Measurements from ENCODE around the gene MSTO1. TPM values are rescaled to one million over a fixed set of nuclear protein-coding genes. Genes with fewer than 3 reads are reported as not detected.
"Not testable (repeated sequence)": the region's sequence is repeated elsewhere in the genome, so short reads cannot be mapped to it uniquely, and the experiment has no call there.

The MSTO1 gene
- polyA plus RNA-seq, 5 donors, result 53.6 to 77.1 (median 70.3) TPM

DNA sequence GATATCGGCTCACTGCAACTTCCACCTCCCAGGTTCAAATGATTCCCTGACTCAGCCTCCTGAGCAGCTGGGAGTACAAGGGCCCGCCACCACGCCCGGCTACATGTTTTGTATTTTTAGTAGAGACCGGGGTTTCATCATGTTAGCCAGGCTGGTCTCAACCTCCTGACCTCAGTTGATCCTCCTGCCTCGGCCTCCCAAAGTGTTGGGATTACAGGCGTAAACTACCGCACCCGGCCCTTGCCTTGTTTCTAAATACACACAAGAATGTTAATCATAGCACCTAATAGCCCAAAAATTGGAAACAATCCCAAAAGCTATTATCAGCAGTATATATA lies 1.2 kb upstream of the MSTO1 start:
- DNase-seq, result no peak

DNA sequence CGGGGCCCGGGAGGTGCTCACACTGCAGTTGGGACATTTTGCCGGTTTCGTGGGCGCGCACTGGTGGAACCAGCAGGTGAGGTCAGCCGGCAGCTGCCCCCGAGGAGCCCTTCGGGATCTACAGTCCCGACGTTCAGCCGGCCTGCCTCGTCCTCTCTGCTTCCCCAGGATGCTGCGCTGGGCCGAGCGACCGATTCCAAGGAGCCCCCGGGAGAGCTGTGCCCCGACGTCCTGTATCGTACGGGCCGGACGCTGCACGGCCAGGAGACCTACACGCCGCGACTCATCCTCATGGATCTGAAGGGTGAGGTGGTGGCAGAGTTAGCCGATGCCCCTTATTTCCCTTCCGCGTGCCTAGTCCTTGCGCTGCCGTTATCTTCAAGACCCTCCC lies 234 bp downstream of the MSTO1 start:
- not testable (repeated sequence) for DNase-seq

DNA sequence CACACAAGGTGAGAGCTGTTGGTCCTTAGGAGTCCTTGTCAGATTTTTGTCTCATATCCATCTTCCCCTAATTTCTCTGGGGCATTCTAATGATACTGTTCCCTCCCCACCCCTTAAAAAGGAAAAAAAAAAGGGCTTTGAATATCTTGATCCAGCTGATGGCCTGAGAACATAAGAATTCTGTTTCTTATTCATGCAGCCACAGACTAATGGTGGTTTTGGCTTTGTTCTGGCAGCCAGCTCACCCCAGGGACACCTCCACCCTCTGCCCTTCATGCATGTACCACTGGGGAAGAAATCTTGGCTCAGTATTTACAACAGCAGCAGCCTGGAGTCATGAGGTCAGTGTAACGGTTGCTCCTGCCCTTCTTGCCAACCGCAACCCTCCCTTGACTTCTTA lies 3.2 kb downstream of the MSTO1 start:
- not testable (repeated sequence) for DNase-seq

DNA sequence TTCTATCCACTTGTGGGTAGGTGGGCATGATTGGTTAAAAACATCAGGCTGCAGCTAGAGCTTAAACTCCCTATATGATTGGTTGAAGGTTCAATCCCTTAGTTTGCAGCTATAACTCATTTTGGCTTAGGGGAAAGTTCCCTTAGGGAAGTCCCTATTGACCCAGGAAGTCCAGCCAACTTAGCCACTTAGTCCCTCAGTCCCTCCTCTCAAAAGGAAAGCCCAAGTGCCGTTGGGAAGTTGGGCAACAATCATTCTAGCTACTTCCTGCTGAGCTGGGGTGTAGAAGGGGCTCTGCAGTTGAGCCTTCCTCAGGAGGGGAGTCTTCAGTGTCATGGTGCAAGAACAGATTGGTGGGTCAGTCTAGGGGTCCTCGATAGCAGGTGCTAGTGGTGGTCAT lies 12.2 kb downstream of the MSTO1 start:
- DNase-seq, result no peak

DNA sequence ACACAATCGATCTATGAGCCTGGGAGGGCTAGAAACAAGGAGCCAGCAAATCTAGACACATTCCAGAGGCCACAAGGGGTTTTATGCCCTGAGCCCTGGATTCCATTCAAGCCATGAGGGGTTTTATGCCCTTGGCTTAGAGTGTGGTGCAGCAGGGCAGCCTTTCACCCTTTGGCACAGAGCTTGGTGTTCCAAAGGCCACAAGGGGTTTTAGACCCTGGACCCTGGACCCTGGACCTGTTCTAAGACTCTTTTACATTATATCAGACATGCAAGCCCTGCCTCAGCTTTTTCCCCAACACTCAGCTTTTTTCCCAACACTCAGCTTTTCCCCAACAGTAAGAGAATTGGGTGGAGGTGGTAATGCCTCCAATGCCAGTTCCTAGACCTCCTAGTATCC lies 13.3 kb downstream of the MSTO1 start:
- no peak for DNase-seq

DNA sequence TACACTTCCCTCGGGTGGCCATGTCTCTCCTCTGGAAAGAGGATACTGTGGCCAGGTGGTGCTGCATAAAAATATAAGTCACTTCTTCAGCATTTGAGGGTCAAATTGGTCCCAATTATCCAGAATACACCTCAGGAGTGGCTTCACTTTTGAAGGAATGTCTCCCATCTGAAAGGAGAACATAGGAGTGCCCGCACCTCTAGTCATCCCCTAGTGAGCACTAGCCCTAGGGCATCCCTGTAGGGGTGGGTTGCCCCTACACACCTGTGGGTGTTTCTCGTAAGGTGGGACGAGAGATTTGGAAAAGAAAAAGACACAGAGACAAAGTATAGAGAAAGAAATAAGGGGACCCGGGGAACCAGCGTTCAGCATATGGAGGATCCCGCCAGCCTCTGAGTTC lies 16.4 kb downstream of the MSTO1 start:
- not testable (repeated sequence) for DNase-seq

DNA sequence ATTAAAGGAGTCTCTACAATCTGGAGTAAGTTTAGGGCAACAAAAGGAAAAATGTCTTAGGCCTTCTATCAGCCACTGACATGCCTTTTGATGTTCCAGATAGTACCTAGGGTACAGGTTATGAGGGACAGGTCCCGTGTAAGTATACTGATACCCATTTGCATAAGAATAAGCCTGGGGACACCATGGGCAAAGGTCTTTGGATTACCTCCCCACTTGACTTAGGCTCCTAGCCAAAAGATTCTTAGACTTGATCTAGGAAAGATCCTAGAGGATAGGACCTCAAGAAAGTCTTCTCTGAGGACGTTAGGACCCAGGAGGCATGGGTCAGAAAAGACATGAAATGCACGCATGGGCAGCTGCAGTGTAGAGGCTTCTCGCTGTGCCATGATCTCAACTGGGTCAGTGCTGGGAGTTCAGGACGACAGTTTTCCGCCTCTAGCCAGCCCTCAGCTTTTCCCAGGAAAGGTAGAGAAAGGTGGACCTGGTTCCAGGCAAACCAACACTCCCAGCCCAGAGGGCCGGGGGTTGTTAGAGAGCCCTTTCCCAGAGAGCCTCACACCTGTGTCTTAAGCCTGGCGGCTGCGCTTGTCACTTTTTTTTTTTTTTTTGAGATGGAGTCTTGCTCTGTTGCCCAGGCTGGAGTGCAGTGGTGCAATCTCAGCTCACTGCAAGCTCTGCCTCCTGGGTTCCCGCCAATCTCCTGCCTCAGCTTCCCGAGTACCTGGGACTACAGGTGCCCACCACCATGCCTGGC lies 26.6 kb downstream of the MSTO1 start:
- no peak for DNase-seq

DNA sequence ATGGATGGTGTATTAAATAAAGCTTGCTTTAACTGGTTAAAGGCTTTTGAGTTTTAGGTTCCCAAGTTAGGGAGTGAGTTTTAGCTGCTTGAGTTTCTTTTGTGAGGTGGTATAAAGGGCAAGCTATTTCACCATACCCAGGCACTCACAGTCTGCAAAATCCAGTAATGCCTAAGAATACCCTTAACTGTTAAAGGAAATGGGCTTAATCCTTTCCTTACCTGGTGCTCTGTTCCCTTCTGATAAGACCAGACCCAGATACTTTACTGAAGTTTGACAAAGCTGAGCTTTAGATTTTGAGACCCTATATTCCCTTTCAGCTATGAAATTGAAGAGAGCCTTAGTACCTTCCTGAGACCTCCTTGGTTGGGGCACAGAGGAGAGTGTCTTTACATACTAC lies 30.3 kb downstream of the MSTO1 start:
- DNase-seq, result no peak

DNA sequence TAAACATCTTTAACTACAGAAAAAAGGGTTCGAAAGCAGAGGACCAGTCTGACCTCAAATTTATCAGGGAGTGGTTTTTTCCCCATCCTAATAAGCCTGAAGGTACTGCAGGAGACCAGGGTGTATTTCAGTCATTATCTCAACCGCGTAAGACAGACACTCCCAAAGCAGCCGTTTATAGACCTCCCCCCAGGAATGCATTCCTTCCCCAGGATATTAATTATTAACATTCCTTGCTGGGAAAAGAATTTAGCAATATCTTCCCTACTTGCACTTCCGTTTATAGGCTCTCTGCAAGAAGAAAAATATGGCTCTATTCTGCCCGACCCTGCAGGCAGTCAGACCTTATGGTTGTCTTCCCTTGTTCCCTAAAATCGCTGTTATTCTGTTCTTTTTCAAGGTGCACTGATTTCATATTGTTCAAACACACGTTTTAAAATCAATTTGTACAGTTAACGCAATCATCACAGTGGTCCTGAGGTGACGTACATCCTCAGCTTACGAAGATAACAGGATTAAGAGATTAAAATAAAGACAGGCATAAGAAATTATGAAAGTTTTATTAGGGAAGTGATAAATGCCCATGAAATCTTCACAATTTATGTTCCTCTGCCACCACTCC lies 32.7 kb downstream of the MSTO1 start:
- not testable (repeated sequence) for DNase-seq

DNA sequence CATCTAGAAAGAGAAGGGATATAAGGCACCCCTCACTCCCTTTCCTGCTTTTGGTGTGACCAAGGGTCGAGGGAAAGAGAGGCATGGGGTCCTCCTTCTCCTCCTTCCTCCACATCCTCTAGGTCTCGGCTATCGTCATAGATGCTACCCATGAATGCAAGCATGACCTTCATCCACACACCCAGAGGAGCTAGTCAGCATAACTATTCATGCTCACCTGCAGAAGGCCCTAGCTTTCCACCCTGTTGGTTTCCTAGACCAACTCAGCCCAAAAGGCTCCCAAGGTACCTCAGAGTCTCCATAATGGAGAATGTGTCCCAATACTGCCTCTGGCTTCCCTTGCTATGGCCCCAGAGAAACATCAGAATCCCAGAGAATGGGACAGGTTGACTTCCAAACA lies 33.2 kb downstream of the MSTO1 start:
- DNase-seq, result no peak

DNA sequence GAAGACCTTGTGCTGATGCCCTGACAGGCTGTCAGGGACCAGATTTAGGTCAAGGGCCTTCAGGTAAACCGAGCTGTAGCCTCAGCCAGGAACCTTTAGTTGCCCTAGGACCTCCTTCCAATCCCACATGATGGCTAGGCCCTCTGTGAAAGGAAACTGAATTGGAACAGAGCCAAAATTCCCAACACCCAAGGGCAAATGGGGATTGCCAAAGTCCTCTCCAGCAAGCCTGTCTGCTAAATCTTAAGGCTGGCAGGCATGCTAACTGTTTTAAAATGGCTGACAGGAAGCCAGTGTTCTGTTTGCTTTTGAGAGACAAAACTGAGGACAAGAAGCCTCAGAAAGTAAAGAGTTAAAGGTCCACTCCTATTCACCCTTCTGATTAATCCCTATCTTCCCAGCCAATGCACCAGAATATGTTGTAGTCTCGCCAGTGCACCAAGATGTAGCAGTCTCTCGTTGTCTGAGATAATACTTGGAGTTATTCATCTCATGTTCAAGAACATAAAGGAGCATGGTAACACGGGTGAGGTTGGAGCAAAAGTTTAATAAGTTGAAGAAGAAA lies 35.1 kb downstream of the MSTO1 start:
- no peak for DNase-seq

DNA sequence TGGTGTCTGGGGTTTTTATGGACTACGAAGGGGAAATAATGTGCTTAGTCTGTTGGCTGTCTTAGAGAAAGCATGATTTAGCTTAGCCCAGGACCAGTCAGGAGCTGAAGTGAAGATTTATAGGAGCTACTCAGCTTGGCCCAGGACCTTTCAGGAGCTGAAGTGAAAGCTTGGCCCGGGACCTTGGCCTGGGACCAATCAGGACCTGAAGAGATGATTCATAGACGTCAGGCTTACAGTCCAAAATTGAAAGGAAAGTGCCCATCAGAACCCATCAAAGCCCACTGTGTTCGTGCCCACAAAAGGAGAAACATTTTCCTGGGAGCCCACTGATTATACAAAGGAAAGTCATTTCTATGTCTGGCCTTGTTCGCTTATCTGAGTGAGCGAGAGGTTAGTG lies 35.6 kb downstream of the MSTO1 start:
- DNase-seq, result no peak

DNA sequence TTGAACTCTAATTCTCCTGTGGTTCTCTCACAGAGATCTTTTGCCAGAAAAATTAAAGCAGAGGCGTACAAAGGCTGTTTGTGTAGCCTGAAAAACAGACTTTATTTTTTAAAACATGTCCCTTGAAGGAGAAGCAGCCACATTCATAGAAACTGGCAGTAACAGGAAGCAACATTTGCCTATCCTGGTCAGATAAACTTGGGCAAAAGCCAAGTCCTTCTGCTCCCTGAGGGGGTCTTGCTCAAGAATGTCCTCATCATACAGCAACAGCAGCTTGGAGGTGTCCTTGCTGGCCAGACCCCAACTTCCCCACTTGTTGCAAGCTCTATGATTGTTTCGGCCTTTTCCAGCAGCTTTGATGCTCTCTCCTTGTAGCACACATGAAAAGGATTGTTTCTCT lies 36.3 kb downstream of the MSTO1 start:
- DNase-seq, result no peak

DNA sequence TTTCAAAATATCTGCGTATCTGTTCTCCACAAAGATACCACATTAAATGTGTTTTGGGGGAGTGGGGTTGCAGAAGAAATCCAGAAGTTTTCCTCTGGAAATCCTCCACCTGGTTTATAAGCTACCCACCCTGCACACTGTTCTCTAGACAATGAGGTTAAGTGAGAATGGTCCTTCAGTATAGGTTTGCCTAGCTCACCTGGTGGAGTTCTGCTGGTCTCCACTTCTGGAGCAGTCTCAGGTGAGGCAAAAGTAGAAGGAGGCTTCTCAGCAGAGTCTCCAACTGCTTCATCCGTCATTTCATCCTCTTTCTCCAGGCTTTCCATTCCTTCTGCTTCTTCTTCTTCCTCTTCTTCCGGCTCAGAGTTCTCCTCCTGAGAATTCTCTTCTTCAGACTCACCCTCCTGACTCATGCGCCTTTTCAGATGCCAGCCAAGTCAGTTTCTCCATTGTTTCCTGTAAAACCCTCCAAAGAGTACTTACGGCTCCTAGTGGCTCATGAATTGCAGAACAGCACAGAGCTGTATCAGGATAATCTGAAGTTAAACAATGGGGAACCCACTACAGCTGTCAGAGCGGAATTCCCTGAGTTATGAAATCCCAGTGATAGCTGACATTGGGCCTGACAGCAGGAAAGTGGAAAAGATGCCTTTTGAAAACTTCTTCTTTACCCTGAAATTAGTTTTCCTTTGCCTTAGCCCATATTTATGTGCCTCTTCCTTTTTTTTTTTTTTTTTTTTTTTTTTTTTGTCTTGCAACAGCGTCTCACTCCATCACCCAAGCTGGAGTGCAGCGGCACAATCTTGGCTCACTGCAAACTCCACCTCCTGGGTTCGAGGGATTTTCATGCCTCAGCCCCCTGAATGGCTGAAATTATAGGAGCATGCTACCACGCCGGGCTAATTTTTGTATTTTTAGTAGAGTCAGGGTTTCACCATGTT lies 38.5 kb downstream of the MSTO1 start:
- peak; percentile 58 to 70 for DNase-seq

DNA sequence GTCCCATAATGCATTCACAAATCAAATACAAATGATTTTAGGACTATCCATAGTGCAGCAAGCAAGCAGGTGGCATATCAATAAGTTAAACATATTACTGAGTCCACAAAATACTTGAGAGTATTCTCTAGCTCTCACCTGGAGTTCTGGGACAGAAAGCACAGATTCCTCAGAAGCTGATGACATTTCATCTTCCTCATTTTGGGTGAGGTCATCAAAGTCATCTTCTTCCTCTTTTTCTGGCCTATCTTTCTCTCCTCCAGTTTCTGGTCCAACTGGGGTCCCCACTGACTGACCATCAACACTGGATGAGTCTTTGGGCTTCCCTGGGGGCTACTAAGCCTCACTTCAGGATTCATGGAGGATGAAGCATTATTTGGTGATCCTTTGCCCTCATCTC lies 39.7 kb downstream of the MSTO1 start:
- no peak for DNase-seq

DNA sequence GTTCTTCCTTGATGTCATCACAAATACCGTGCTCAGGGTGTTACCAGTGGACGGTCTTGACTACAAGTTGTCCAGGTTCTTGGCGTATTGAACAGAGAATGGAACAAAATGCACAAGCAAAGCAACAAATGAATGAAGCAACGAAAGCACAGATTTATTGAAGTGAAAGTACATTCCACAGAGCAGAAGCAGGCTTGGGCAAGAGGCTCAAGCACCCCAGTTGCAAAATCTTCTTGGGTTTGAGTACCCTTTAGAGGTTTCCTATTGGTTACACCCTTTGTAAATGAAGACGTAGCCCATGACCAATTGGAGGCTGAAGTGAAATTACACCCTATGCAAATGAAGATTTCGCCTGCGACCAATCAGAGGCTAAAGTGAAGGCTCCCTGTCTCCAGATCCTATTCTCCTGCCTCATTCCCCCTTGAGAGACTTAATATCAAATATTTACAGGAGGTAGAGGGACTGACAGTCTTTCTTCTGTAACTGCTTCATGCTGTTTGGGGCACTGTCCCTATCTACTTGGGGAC lies 40.3 kb downstream of the MSTO1 start:
- no peak for DNase-seq

DNA sequence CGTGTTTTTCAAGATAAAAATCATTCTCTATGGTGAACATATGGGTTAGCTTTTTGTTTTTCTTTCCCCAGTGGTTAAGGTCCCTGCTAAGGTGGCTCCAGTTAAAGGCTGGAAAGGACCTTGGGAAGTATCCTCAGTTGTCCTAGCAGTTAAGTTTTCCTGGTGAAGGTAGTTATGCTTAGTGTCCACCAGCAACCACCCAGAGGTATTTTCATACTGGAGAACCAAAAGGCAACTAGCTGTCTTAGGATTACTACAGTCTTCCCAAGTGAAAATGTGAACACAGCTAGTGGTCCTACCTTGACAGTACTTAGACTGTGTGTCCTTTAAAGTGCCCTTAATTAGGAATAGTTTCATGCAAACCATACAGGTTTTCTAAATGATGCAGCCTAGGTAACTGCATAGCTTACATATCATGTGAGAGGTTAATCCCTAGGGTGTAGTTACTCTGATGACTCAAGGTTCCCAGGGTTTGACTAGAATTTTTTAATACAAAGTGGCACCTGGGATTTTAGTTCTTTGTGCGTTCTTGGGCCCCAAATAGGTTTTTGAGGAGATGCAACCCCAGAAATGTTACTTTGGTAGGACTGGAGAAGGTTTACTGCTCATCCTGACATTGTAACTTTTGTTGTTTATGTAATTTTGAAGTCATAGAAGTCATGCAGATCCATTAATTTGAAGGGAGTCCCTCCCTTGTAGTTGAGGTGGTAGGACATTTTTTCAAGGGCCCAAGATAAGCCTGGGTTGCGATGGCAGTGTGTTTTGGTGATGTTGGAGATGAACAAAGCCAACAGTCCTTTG lies 42.0 kb downstream of the MSTO1 start:
- no peak for DNase-seq

DNA sequence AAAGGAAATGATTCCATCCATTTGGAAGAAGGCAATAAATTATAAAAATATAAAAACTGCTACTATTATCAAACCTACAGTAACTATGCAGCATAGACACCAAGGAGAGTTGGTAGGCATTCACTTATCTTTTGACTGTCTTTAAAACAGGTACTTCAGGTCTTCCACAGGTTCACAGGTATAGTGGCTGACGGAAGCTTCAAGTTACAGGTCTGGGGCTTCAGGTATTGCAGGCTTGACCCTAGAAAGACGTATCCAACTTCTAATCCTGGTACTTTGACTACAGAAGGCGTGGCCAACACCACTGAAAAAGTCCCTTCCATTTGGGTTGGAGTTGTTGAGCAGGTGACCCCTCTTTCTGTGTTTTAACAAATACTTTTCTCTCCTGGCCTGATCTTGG lies 42.9 kb downstream of the MSTO1 start:
- DNase-seq, result no peak

DNA sequence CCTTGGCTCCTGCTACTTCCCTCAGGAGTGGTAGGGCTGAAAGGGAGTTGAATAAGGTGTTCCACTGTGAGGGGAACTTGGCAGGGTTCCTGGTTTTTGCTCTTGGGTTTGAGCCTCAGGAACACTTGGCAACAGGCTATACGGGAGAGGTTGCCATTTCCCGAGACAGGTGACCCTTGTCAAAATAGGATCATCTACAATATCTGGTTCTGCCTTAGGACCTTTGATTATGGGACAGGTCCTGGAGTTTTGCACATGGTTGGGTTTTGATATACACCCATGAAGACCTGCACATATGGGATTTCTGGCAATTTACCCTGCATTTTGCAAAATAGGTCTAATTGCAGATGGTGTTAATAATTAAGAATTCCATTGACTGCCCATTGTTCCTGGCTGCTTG lies 47.4 kb downstream of the MSTO1 start:
- no peak for DNase-seq

DNA sequence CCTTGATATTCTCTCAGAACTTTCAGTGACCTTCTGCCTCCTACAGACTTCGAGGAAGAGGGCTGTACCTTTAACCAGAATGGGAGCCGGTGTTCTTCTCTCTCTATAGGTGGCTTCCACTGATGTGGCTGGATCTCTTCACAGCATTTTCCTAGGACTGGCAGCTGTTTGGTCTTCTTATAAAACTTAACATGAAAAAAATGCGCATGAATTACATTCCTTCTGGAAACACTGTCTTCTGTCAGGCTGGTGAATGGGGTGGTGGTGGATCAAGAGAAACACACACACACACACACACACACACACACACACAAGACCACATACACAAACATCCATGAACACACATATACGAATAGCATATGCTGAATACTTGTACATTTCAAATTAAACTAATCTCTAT lies 51.2 kb downstream of the MSTO1 start:
- not testable (repeated sequence) for DNase-seq

All from right lung (tissue), 5 donors.